ENCODE measurements around the gene HSDL2. TPM values are rescaled to one million over a fixed set of nuclear protein-coding genes. Genes with fewer than 3 reads are reported as not detected.

Gene HSDL2
- total RNA-seq, 1 experiment from 2014 or later: 32.2 TPM

DNA sequence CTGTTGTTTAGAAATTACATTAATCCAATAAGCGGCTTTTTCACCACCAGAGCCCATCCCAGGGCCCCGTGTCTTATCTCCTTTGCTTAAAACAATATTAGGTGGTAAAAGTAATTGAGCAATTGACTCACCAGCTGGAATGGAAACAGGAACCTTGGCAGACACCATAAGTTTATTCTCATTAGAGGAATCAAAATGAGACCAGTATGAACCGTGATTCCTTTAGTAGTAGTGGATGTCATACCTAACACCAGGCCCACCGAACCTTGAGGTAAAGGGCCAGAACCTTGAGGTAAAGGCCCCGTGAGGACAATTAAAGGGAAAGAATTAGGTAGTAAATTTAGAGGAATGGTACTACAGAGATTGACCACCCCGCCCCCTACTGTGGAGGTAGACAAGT lies 16.5 kb downstream of the HSDL2 start:
- Histone ChIP-seq H3K4me1 (ENCODE audit: control insufficient read depth, insufficient read depth, low read length) (no peaks in the 10 kb centered on the region), H3K36me3 (ENCODE audit: control insufficient read depth, insufficient read depth, low read length) (no peaks in the 10 kb centered on the region), H3K4me3 (ENCODE audit: low read depth in 2 of 2, low read length in 2 of 2) (no peak overlapping the region), H3K9me3 (ENCODE audit: control insufficient read depth, insufficient read depth, low read depth, low read length) (no peaks in the 10 kb centered on the region), H3K27me3 (ENCODE audit: control insufficient read depth, insufficient read depth, low read length) (no peaks in the 10 kb centered on the region), H3K27ac (ENCODE audit: low read length) (no peak overlapping the region)
- no TSS peak for BruUV-seq (replicated peaks)
- ChIA-PET CTCF (no interaction called here), POLR2A (no interaction called here)
- TF ChIP-seq SIN3A (IDR thresholded peaks at IDR 0.05; ENCODE audit: borderline replicate concordance, insufficient read depth, low read depth, low read length) (no peak), POLR2AphosphoS5 (IDR thresholded peaks at IDR 0.05; ENCODE audit: low read depth, low read length) (no peak), CTCF (IDR thresholded peaks at IDR 0.05) (no peak), TCF7L2 (IDR thresholded peaks at IDR 0.05; ENCODE audit: low read depth, low read length) (no peak)
- TF ChIP-seq, protein P1, sequence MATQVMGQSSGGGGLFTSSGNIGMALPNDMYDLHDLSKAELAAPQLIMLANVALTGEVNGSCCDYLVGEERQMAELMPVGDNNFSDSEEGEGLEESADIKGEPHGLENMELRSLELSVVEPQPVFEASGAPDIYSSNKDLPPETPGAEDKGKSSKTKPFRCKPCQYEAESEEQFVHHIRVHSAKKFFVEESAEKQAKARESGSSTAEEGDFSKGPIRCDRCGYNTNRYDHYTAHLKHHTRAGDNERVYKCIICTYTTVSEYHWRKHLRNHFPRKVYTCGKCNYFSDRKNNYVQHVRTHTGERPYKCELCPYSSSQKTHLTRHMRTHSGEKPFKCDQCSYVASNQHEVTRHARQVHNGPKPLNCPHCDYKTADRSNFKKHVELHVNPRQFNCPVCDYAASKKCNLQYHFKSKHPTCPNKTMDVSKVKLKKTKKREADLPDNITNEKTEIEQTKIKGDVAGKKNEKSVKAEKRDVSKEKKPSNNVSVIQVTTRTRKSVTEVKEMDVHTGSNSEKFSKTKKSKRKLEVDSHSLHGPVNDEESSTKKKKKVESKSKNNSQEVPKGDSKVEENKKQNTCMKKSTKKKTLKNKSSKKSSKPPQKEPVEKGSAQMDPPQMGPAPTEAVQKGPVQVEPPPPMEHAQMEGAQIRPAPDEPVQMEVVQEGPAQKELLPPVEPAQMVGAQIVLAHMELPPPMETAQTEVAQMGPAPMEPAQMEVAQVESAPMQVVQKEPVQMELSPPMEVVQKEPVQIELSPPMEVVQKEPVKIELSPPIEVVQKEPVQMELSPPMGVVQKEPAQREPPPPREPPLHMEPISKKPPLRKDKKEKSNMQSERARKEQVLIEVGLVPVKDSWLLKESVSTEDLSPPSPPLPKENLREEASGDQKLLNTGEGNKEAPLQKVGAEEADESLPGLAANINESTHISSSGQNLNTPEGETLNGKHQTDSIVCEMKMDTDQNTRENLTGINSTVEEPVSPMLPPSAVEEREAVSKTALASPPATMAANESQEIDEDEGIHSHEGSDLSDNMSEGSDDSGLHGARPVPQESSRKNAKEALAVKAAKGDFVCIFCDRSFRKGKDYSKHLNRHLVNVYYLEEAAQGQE (IDR thresholded peaks at IDR 0.05; ENCODE audit: insufficient read depth in 1 of 2, low read depth in 2 of 2, low read length in 1 of 2): no peak
- intact Hi-C loops (cut with micrococcal nuclease; ENCODE audit: unreplicated experiment) (no loop called here), in situ Hi-C loops (cut with HindIII; ENCODE audit: low pct_unique_long_range_greater_than_20kb, low sequenced_read_pairs) (no loop called here)
- no peak for DNase-seq (ENCODE audit: low read depth, low spot score)
- no peak for ATAC-seq

- in situ Hi-C loops (cut with HindIII; ENCODE audit: low pct_unique_long_range_greater_than_20kb, low sequenced_read_pairs) (no loop called here), intact Hi-C loops (cut with micrococcal nuclease; ENCODE audit: unreplicated experiment) (no loop called here)
- no peaks in the 10 kb centered on the region for H3K27me3 ChIP-seq (ENCODE audit: control insufficient read depth, insufficient read depth, low read length)
- no peaks in the 10 kb centered on the region for H3K36me3 ChIP-seq (ENCODE audit: control insufficient read depth, insufficient read depth, low read length)
- H3K9me3 ChIP-seq (ENCODE audit: control insufficient read depth, insufficient read depth, low read depth, low read length): no peaks in the 10 kb centered on the region
- no peak for TF ChIP-seq POLR2AphosphoS5 (IDR thresholded peaks at IDR 0.05; ENCODE audit: low read depth, low read length)
- TF ChIP-seq CTCF (IDR thresholded peaks at IDR 0.05): no peak
- TF ChIP-seq, protein P1 (IDR thresholded peaks at IDR 0.05; ENCODE audit: insufficient read depth in 1 of 2, low read depth in 2 of 2, low read length in 1 of 2): no peak
- no peak for TF ChIP-seq SIN3A (IDR thresholded peaks at IDR 0.05; ENCODE audit: borderline replicate concordance, insufficient read depth, low read depth, low read length)
- TF ChIP-seq TCF7L2 (IDR thresholded peaks at IDR 0.05; ENCODE audit: low read depth, low read length): no peak
- no peak overlapping the region for H3K27ac ChIP-seq (ENCODE audit: low read length)
- POLR2A ChIA-PET: no interaction called here
- ATAC-seq: no peak
- BruUV-seq (replicated peaks): no TSS peak
- CTCF ChIA-PET: no interaction called here
- no peak for DNase-seq (ENCODE audit: low read depth, low spot score)
- H3K4me3 ChIP-seq (ENCODE audit: low read depth in 2 of 2, low read length in 2 of 2): no peak overlapping the region
- H3K4me1 ChIP-seq (ENCODE audit: control insufficient read depth, insufficient read depth, low read length): no peaks in the 10 kb centered on the region
Observed at GRCh38 chr9:112396872-112397271, 17.0 kb downstream of the HSDL2 start.
